HG03439 (cell line): ENCODE data around the gene CARD11.

Source experiments
- ATAC-seq: cut with Tn5 transposase; IDR thresholded peaks from one replicate; pipeline ENCODE4 v1.9.1; 2021; ENCODE audit warnings: mild to moderate bottlenecking, moderate library complexity; ENCODE audit not compliant: unreplicated experiment

The CARD11 gene

DNA sequence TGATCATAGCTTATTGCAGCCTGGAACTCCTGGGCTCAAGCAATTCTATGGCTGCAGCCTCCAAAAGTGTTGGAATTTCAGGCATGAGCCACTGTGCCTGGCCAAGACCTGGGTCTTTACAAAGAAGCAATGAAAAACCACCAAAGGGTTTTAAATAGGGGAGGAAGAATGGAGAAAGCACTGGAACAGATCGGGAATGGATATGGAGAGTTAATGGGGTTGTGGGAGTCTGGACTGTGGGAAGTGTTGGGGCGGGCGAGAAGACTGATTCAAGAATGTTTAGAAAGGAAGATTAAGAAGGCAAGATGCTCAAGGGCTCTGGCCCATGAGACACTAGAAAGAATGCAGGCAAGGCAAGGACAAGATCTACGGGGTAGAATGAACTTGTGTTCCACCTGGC lies 98.5 kb downstream of the CARD11 start:
- no peak for ATAC-seq

DNA sequence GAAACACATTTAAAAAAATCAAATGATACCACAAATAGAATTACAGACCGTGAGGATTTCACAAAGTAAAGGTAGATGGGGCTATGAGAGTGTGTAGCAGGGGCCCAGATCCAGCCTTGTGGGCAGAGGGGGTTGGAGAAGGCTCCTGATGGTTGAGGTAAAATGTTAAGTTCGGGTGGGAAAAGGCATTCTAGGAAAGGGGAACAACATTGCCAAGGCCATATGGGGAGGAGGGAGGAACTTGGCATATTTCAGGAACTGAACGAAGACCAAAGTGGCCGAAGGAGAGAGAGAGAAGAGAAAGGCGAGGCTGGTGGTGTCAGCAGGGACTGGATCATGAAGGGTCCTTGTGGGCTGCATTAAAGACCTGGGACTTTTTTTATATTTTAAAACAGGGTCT lies 98.9 kb downstream of the CARD11 start:
- ATAC-seq, result no peak

DNA sequence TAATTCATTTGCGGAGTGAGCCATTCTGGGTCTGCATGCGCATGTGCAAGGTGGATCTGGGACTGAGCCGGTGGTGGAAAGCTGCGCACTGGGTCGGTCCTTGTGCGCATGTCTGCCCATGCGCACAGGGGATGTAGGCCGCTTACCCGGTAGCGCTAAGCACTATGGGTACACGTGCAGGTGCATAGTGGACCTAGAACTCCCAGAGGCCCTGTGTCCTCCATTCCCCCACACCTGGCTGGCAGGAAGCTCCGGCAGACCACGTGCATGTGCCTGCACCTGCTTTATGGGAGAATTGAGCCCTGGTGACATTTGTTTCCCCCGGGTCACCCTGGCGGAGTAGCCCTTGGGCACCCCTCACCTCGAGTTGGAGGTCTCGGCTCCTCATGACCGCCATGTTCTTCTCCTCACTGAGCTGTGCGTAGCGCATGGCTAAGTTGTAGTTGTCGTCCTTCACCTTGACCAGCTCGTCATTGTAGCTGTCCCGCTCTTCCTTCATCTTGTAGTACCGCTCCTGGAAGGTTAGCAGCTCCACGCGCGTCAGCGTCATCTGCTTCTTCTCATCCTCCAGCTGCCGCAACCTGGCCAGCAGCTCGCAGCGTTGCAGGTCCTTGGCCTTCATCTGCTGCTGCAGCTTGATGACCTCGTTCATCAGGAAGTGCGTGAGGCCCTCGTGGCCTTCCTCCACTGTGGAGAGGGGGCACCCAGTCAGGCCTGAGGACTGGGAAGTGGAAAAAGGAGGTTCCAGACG lies 99.6 kb downstream of the CARD11 start:
- ATAC-seq, result no peak

DNA sequence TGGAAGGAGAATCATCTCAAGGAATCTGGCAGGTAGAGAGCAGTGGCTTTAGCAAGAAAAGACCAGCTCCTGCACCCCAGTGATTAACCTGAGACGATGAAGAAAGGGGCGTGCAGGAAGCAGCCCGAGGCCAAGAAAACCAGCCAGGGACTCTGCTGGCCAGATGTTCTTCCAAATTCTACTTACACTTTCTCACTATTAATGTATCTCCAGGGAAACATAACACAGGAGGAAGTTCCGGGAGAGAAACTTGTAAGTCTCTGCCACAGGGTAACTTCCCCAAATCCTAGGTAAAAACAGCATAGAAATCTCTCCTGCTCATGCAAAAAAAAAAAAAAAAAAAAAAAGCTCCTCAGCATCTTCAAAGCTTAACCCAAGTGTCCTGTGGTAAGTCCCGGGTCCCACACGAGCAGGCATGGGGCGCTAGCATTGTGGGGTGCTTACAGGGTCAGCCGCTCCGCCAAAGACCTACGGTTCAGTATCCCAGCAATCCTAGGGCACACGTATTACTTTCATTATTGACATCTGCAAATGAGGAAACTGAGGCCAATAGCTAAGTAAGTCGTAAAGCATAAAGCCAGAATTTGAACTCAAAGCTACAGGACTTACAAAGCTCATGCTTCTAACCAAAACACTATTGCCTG lies 102.3 kb downstream of the CARD11 start:
- no peak for ATAC-seq

DNA sequence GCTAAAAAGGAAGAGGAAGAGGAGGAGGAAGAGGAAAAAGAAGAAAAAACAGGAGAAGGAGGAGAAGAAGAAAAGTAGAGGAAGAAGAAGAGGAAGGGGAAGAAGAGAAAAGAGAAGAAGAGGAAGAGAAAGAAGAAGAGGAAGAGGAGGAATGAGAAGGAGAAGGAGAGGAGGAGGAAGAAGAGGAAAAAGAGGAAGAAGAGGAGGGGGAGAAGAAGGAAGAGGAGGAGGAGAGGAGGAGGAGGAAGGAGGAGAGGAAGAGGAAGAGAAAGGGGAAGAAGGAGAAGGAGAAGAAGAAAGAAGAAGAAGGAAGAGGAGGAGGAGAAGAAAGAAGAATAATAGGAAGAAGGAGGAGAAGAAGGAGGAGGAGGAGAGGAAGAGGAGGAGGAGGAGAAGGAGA lies 103.2 kb downstream of the CARD11 start:
- ATAC-seq, result no peak

DNA sequence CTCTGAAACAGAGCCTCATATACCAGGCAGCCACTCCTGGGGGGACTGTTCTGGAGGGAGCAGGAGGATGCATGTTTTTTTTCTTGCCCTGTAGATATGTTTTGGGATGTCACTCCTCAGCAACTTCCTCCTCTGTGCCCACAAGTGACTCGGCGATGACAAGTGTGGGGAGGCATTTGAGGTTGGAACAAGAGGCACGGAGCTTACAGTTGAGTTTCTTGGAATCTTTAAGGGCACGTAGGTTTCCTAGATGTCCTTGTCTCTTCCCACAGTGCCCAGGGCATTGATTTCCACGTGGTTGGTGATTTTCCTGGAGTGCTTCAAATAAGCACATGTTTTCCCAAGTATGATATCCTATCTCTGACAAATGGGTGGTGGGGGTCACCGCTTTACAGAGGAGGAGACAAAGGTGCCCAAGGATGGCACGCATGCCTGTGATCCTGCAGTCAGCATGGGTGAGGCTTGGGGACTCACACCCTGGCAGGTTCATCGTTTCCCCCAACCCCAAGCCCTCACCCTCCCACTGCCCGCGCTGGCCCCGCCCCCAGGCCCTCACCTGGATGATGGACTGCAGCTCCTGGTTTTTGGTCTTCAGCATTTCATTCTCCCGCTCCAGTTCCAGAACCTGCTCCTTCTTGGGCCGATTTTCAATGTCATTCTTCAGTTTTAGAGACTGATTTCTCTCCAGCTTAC lies 104.3 kb downstream of the CARD11 start:
- ATAC-seq, result no peak

DNA sequence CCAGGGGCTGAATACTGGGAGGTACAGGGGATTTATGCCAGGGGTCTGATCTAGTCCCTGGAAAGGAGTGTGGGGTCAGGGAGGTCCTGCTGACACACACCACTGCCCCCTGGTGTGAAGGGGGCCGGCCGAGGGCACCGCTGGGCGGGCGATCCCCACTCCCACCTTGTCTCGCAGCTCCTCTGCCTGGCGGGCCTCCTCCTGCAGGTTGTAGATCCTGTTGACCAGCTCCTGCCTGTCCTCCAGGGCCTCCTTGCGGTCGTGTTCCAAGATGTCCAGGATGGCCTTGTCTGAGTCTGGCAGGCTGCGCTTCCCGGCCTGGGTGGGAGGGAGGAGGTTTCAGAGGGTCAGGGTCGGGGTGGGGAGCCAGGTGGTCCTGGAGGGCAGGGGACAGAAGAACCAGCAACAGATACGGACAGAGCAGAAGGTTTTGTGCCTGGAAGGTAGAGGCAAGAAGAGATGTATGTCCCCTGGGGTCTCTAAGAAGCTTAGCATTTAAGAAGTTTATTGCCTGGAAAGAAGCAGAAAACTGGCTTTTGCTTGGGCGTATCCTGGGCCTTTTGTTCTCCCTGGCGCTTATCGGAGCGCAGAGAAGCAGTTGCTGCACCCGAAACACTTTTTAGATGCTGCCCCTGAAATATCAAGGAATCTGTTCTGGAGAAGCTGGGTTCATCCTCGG lies 105.0 kb downstream of the CARD11 start:
- no peak for ATAC-seq

DNA sequence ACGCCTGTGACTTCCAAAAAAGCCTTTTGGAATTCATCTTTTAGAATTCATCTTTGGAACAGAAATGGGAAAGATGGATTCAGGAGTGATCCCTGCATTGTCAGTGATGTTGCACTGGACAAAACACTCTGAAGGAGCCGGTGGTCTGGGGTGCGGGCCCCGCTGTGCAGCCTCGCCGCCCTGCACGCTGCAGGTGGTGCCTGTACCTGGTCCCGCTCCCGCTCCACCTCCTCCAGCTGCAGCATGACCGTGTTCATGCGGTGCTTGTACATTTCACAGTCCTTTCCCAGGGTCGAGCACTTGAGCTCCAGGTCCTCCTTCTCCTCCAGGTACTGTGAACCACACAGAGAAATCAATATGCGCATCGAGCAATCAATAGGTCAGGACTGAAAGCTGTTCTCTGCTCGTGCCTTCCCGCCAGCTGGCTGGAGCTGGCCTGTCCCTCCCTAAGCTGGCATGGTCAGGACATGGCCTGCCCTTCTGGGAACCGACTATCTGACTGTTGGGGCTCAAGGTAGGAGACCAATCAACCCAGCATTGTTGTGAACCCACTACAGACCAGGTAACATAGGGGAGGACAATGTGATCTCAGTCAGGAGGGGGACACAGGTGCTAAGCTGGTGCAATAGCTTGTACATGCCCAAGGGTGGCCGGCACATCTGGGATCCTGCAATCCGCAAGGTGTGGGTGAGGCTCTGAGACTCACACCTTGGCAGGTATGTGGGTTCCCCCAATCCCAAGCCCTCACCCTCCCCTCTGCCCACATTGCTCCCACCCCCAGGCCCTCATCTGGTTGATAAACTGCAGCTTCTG lies 105.8 kb downstream of the CARD11 start:
- ATAC-seq, result no peak

DNA sequence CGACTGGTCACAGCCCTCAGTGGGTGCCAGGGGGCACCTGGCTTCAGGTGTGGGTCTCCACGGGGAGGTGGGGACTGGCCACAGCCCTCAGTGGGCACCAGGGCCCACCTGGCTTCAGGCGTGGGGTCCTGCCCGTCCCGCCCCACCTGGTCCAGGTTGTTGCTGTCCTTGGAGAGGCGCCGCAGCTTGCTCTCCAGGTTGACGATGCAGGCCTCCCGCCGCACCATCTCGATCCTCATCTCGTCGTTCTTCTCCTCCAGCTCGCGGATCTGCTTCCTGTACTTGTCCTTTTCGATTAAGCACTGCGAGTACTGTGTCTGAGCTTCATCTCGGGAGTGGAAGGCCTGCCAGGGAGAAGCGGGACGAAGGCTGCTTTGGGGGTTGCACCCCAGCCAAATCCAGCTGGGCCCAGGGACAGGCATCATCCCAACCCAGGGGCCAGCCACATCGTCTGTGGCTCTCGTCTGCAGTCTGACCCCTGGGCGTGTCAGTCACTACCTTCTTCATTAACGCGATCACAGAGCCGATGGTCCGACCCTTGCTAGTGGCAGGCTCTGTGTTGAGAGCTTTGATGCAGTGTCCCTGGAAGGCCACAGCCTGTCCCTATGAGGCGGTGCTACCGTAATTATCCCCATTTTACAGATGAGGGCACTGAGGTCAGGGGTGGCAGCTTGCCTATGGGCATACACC lies 106.6 kb downstream of the CARD11 start:
- ATAC-seq, result no peak

DNA sequence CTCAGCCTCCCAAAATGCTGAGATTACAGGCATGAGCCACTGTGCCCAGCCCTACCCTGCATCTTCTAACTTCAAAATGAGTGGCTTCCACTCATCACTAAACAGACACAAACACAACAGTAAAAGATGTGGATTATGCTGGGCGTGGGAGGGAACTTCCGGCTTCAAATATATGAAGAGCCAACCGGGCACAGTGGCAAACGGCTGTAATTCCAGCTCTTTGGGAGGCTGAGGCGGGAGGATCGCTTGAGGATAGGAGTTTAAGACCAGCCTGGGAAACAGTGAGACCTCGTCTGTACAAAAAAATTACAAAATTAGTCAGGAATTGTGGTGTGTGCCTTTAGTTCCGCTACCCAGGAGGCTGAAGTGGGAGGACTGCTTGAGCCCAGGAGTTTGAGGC lies 107.4 kb downstream of the CARD11 start:
- ATAC-seq, result no peak

DNA sequence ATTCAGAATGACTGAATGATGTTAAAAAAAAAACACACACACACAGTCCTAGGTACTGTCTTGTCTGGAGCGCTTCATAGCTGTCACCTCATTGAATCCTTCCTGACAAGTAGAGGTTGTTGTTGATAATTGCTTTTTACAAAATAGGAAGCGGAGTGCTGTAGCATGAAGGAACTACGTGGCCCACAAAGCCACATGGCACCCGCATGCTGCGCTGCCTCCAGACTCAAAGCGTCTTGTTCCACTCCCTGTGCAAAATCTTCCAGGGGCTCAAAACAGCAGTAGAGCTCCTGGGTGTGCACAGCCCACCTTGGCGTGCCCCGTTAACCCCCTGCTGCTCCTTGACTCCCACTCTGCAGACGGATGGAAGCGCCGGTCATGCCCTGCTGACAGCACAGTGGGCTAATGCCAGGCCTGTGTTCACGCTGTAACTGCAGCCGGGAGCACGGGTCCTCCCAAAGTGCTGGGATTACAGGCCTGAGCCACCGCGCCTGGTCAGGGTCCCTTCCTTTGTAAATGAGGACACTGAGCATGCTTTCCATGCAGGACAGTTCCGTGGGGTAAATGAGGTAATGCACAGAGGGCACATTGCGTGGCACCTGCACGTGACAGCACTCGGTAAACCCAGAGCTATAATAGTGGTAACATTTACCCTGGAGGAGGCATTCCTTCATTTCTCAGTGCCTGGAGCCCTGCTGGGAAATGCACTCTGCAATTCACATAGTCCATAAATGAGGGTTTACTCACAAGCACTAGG lies 108.5 kb downstream of the CARD11 start:
- ATAC-seq, result no peak

DNA sequence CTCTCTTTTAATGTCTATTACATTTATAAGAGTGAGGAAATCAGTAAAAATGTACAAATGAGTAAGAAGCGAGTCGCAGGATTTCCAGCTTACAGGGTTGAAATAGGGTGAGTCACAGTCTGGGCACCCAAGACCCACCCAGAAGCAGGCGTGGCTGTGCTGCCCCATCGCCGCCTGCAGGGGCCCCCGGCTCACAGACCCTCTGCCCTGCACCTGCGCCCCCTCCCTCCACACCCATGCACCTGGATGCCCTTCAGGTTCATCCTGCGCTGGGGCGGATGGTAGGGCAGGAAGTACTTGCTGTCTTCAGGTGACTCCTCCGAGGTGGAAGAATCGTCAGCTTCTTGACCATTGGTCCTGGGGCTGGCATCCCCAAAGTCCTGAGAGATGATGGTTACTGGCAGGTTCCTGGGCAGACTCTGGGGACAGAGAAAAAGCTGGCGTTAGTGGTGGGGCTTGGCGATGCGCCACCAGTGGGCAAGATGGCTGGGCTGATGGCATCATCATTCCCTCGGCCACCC lies 109.4 kb downstream of the CARD11 start:
- ATAC-seq, result no peak

DNA sequence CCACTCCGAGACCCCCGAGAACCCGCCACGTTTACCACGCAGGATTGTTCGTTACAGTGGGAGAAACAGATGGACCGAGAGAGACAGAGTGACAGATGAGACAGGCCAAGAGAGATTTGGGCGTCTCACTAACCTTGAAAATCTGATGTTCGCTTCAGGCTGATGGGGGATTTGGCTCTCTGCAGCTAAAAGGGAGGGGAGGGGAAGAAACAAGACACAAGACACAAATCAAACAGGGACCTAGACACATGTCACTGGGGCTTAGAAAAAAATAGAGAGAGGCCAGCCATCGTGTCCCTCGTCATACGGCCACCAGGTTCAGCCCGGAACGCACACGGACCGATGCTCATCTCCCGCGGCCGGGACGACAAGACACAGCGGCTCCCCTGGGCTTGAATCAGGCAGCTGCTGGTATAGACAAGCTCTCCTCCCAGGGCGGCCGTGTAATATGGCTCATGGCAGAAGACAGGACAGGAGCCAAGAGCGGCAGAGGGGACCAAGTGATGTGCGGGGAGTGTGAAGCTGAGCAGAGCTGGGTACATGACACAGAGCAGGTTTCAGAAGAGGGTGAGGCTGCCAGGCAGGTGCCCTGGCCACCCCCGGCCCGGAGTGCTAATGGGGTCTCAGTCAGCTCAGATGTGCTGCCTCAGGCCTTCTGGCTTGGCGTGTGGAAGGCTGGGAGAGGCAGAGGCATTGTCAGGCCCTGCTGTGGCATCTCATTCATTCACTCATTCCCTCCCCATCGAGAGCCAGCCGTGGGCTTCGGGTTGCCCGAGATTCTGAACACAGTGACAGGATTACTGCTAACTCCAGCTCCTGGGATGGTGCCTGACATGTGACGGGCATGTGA lies 111.0 kb downstream of the CARD11 start:
- no peak for ATAC-seq

DNA sequence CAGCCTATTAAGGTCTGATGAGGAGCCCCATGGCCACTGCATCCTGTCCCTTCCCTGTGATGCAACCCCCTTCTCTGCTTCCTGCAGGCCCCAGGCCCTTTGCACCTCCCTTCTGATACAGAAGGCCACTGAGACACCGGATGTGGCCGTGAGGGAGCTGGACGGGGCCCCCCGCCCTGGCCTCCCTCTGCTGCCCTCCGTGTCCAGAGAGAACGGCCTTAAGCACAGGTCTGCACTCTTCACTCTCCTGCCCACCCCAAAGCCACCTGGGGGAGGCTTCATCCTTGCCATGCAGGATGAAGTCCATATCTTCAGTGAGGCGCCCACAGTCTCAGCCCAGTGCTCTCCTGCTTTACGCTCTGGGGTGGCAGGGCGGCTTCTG lies 112.6 kb downstream of the CARD11 start:
- ATAC-seq, result no peak

DNA sequence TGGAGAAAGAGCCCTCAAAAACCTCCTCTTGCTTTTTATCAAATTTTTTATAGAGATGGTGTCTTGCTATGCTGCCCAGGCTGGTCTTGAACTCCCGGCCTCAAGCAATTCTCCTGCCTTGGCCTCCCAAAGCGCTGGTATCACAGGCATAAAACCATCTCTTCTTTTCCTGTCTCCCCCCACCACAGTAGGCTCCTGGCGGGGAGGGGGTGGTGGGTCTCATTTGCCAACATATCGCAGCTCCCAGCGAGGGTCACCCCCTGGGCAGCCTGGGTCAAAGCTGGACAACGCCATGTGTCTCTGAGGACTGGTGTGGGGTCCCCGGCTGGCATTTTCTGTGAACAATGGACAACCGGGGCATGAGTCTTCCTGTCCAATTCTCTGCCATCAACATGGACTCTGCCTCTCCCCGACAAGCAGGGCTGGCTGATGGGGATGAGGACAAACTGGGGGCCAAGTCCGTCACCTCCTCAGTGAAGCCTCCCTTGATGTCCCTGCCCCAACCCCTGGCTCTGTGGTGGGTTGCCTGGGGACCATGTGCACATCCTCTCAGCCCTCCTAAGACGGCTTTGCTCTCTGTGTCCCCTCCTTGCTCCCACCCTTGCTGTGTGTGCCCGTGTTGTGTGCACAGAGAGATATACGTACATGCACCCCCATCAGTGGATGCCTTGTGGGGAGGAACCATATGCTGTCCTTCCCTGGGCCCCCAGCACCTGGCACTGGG lies 113.2 kb downstream of the CARD11 start:
- ATAC-seq, result no peak

DNA sequence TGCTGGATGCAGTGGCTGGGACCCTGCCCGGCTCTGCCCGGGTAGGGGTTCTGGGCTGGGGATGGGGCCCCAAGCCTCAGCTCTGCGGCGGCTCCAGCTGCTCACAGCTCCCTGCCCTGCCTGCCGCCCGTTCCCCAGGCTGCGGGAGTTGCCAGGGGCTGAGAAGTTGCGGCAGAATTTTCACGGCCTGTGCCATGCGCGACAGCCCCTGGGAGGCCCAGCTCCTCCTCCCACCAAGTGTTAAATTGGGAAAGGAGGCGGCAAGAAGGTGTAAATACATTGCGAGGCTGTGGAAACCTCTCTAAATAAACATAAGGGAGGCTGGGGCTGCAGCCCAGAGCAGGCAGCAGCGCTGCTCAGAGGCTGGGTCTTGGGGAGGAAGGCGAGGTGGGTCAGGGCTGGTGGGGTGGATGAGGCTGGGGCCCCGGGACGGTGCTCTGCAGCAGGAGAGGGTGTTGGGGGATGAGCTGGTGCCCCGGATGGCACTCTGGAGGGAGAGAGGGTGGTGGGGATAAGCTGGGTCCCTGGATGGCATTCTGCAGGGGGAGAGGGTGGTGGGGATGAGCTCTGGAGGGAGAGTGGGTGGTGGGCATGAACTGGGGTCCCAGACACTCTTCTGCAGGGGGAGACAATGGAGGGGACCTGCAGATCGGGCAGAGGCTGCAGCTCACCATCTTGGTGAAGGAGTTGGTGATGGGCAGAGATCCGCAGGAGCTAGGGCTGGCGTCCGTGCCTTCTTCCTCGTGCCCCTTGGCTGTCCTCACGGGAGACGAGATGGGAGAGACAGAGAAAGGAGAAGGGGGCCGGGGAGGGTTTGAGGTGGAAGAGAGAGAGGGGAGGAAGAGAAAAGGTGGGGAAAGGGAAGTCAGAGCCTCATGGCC lies 114.1 kb downstream of the CARD11 start:
- no peak for ATAC-seq
